ENCODE measurements around the gene FOXF2. TPM values are rescaled to one million over a fixed set of nuclear protein-coding genes. Genes with fewer than 3 reads are reported as not detected.

The FOXF2 gene
- total RNA-seq, 2 donors from 2014 or later = 0.26 TPM; not detected in 1

- WGBS, 2 donors = 72 to 85% methylated on average over 6 to 13 of the region's 21 CpGs
- H3K4me3 ChIP-seq = no peak overlapping the region
- intact Hi-C loops (cut with DNase I) = no loop called here
- no peaks in the 10 kb centered on the region for H3K9me3 ChIP-seq
- no peak overlapping the region for H3K27ac ChIP-seq
- H3K36me3 ChIP-seq (replicated peaks in 1 of 2; ENCODE audit: insufficient read depth in 1 of 2, low read depth in 2 of 2) = no peaks in the 10 kb centered on the region
- ATAC-seq = no peak
- TF ChIP-seq POLR2A (IDR thresholded peaks at IDR 0.05) (no peak), CTCF (IDR thresholded peaks at IDR 0.05) (no peak)
- DNase-seq = no peak
- no peaks in the 10 kb centered on the region for H3K27me3 ChIP-seq
- no peaks in the 10 kb centered on the region for H3K4me1 ChIP-seq
Measured at GRCh38 chr6:1416191-1416760, 26.9 kb downstream of the FOXF2 start.

- H3K36me3 ChIP-seq (replicated peaks in 1 of 2; ENCODE audit: insufficient read depth in 1 of 2, low read depth in 2 of 2) = no peaks in the 10 kb centered on the region
- H3K27ac ChIP-seq = no peak overlapping the region
- DNase-seq (no peak), ATAC-seq (no peak)
- no peak for TF ChIP-seq CTCF (IDR thresholded peaks at IDR 0.05)
- TF ChIP-seq POLR2A (IDR thresholded peaks at IDR 0.05) = no peak
- 65 to 74% methylated on average over 11 of the region's 11 CpGs for WGBS, 2 donors
- no peak overlapping the region for H3K4me3 ChIP-seq
- H3K9me3 ChIP-seq = no peaks in the 10 kb centered on the region
- intact Hi-C loops (cut with DNase I) = no loop called here
- no peaks in the 10 kb centered on the region for H3K4me1 ChIP-seq
- H3K27me3 ChIP-seq = no peaks in the 10 kb centered on the region
Measured at GRCh38 chr6:1416820-1417219, 27.4 kb downstream of the FOXF2 start.

- Histone ChIP-seq H3K36me3 (replicated peaks in 1 of 2; ENCODE audit: insufficient read depth in 1 of 2, low read depth in 2 of 2) (no peaks in the 10 kb centered on the region), H3K4me3 (no peak overlapping the region), H3K9me3 (no peaks in the 10 kb centered on the region), H3K27me3 (no peaks in the 10 kb centered on the region), H3K27ac (no peak overlapping the region), H3K4me1 (no peaks in the 10 kb centered on the region)
- 91% methylated on average over 12 of the region's 12 CpGs for WGBS, 2 donors
- DNase-seq (no peak), ATAC-seq (no peak)
- intact Hi-C loops (cut with DNase I) = no loop called here
- TF ChIP-seq POLR2A (IDR thresholded peaks at IDR 0.05) = no peak
- TF ChIP-seq CTCF (IDR thresholded peaks at IDR 0.05) = no peak
Measured at GRCh38 chr6:1417718-1418117, 28.3 kb downstream of the FOXF2 start.

- no peak overlapping the region for H3K4me3 ChIP-seq
- DNase-seq (no peak), ATAC-seq (no peak)
- no peaks in the 10 kb centered on the region for H3K4me1 ChIP-seq
- no peaks in the 10 kb centered on the region for H3K36me3 ChIP-seq (replicated peaks in 1 of 2; ENCODE audit: insufficient read depth in 1 of 2, low read depth in 2 of 2)
- no peaks in the 10 kb centered on the region for H3K9me3 ChIP-seq
- TF ChIP-seq CTCF (IDR thresholded peaks at IDR 0.05) = no peak
- no peak for TF ChIP-seq POLR2A (IDR thresholded peaks at IDR 0.05)
- intact Hi-C loops (cut with DNase I) = no loop called here
- no peak overlapping the region for H3K27ac ChIP-seq
- 73 to 75% methylated on average over 13 to 15 of the region's 15 CpGs for WGBS, 2 donors
- H3K27me3 ChIP-seq = no peaks in the 10 kb centered on the region
Measured at GRCh38 chr6:1418471-1419191, 29.3 kb downstream of the FOXF2 start.

GRCh38 chr6:1420382-1420781 lies 31.0 kb downstream of the FOXF2 start:
- Histone ChIP-seq H3K36me3 (replicated peaks in 1 of 2; ENCODE audit: insufficient read depth in 1 of 2, low read depth in 2 of 2) (no peaks in the 10 kb centered on the region), H3K4me3 (no peak overlapping the region), H3K27ac (no peak overlapping the region), H3K9me3 (no peaks in the 10 kb centered on the region), H3K27me3 (no peaks in the 10 kb centered on the region), H3K4me1 (no peaks in the 10 kb centered on the region)
- no peak for TF ChIP-seq CTCF (IDR thresholded peaks at IDR 0.05)
- no peak for TF ChIP-seq POLR2A (IDR thresholded peaks at IDR 0.05)
- DNase-seq (no peak), ATAC-seq (no peak)
- intact Hi-C loops (cut with DNase I) = no loop called here
- 74 to 92% methylated on average over 1 of the region's 1 CpG for WGBS, 2 donors
